Stimulated activated CD4-positive, alpha-beta T cell treated with anti-CD3 and anti-CD28 coated beads, TNF-alpha, amount 100 ng/mL, for 24 hours (primary cell): Measurements from ENCODE around the gene PIK3R1.
"Not testable (repeated sequence)": the region's sequence is repeated elsewhere in the genome, so short reads cannot be mapped to it uniquely, and the experiment has no call there.

Experiments used
- DNase-seq, 3 experiments: peaks; one replicate each; pipeline ENCODE4 v3.0.0-alpha.2; 2020; ENCODE audit warnings: low read depth in 3 of 3

The PIK3R1 gene

DNA sequence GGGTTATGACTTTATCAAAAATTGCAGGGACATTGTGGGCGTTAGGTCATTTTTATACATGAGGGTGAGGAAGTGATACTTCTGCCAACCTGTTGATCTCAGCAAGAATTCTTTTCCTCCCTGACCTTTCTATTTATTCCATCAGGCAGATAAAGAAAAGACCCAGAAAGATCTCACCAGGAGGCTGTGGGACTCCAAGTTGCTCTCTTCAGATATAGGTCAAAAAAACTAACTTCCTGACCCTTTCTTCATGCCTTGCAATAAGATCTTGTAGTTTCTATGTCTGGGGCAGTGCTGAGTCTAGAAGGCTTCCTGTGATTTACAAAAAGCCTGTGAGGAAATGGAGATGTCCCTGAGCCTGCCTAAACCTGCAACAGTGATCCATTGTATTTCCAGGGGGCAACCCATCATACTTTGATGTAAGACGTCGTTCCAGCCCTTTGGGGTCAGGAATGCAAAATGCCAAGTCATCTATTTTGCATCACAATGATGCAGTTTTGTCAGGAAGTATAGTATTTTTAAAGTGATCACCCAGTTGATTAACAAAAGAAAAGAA lies 22.0 kb upstream of the PIK3R1 start:
- DNase-seq, result no peak

DNA sequence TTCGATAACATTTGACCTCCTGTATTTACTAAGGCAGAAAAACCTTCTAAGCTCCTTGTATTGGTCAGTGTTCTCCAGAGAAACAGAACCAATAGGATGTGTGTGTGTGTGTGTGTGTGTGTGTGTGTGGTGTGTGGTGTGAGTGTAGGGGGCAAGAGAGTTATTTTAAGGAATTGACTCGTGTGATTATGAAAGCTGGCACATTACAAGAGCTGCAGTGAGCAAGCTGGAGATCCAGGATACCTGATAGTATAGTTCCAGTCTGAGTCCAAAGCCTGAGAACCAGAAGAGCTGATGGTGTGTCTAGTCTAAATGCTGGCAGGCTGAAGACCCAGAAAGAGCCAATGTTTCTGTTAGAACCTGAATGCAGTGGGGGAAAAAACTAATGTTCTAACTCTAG lies 21.2 kb upstream of the PIK3R1 start:
- no peak for DNase-seq

DNA sequence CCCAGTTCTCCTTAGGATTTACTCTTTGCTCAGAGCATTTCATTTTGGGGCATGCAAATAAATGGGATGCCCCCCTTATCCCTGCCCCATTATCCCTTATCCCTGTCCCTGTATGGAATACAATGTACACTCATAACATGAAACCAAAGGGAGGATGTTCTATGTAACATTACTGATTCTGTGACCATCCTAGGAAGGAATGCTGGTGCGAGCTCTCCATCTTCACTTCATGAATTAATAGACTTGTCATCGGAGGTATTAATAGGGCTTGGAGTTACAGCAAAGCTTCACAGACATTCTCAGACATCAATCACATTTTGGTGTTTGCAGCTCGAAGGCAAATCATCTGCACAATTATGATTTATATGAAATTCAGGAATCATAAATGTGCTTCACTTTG lies 20.4 kb upstream of the PIK3R1 start:
- DNase-seq, result no peak

DNA sequence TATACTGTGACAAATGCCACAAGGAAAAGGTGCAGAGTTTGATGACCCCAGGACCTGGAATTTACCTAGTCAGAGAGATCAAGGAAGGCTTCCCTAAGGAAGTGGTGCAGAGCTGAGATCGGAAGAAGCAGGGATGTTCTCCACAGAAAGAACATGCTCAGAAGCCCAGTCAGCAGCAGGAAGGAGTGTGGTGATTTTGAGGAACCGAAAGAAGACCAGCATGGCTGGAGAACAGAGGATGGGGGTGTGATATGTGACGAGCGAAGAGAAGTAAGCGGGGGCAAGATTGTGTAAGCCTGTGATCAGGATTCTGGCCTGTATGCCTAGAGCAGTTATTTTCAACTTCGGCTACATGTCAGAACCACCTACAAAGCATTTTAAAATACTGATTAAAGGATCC lies 18.7 kb upstream of the PIK3R1 start:
- DNase-seq, result no peak

DNA sequence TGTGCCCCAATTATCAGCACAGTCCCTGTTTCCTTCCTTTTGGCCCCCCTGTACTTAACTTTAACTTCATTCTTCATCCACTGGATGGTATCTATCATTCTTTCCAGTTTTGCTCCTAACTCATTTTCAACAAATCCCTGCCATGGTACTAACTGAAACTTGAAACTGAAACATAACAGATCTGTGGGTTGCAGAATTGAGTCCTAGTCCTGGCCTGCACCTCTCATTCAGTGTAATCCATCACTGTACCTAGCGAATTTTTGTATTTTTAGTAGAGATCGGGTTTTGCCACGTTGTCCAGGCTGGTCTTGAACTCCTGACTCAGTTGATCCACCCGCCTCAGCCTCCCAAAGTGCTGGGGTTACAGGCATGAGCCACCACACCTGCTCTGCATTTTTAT lies 15.3 kb upstream of the PIK3R1 start:
- no peak for DNase-seq

DNA sequence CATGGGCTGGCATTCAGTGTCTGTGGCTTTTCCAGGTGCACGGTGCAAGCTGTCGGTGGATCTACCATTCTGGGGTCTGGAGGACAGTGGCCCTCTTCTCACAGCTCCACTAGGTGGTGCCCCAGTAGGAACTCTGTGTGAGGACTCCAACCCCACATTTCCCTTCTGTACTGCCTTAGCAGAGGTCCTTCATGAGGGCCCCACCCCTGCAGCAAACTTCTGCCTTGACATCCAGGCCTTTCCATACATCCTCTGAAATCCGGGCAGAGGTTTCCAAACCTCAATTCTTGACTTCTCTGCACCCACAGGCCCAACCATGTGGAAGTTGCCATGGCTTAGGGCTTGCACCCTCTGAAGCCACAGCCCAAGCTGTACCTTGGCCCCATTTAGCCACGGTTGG lies 4.9 kb upstream of the PIK3R1 start:
- not testable (repeated sequence) for DNase-seq

DNA sequence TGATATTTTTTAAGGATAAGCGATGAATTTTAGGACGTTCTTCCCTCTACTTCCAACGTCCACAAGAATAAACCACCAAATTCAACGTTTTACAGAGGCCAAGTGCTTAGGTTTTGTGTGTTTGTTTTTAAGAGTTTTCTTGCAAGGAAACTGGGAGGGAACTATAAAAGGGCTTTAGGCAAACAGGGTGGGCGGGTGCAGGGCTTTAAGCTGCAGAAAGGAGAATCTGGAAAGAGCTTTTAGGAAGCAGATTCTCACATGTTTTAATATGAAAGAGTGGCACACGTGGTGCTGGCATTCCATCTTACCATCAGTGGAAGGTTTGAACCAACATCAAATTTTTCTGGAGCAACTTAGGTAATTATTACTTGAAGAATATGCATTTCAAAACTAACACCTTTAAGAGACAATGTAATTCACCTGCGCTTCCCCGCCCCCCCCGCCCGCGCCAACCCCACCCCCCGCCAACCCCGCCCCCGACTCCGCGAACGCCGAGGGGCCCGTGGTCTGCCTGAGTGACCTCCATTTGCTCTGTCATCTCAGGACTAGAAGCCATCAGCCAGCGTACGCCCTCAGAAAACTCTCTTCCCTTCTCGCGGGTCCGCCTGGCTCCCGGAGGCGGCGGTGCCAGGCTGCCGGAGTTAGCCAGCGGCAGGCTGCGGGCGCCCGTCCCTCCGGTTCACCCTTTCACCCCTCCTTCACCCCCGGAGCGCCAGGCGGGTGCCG lies 911 bp upstream of the PIK3R1 start:
- DNase-seq, result peak in 1 of 3 experiments; percentile 56

DNA sequence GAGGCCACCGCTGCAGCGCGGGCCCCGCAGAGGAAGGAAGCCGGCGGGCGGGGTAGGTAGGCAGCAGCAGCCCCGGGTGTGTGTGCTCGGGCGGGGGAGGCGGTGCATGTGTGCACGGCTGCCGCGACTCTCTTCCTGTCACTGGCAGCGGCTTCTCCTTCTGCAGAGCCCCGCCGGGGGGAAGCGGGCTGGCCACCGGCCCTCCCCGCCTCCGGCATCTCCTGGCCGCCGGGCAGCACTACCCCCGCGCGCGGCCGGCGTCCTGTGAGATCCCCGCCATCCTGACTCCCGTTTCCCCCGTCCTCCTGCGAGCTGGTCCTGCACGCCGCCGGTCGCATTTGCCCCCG lies 315 bp downstream of the PIK3R1 start:
- DNase-seq, result peak in 1 of 3 experiments; percentile 46

DNA sequence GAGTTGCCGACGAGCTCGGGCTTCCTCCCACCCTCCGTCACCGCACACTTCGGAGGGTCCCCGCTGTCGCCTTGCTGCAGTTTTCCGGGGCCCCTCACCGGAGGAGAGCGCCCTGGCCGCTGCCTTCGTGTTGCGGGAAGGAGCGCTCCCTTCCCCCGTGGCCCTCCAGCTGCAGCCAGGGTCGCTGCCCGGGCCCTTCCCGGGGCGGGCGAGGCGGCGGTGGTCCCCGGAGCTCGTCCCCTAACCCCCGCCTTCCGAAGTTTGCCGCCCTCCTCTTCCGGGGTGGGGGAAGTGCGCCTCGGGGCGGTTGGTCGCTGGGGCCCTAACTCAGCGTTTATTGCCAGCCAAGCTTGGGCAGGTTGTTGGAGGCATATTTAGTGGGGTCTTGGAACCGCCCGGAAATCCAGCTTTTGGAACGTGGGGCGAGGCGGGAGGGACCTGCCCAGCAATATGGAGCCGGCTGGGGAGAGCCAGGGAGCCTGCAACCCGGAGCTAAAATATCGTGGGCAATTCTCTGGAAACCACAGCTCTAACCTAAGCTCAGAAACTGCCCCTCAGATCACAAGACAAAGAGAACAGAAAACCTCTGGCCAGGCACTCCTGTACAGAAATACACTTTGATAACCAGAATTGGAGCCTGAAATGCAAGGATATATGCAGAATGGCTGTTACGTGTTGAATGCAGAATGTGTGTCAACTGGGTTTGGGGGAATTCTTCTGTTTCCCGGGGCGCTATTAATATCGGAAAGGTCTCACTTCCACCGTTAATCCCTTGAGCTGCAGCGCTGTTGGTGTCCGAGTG lies 890 bp downstream of the PIK3R1 start:
- peak; percentile 36 to 64 (median 45) for DNase-seq

DNA sequence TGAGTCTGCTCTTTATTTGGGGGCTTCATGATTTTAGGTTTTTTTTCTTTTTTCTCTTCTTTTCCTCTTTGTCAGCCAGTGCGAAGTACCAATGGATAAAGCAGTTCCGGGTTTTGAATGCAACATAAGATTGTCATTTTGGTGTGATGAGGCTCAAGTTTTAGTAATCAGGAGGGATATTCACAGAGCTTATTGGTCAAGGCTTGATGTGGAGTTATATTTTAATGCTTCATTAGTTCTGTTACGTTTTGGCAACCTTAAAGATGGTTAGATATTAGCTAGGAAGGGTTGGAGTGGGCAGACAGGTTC lies 1.4 kb downstream of the PIK3R1 start:
- no peak for DNase-seq

DNA sequence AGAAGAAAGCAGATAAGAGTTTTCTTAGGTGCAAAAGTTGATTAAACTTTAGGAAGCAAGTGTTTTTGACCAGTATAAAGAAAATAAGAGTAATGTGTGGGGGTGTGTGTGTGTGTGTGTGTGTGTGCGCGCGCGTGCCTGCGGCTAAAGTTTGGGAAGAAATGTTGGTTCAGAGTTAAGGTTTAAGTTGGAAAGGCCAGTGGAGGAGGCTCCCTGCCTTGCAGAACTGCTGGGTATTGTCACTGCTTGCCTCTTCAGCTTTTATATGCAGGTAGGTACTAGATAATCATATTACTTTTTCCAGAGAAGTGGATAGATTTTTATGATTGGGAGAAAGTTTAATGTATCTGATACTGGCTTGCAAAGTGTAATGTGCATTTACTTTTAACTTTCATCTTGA lies 2.0 kb downstream of the PIK3R1 start:
- no peak for DNase-seq

DNA sequence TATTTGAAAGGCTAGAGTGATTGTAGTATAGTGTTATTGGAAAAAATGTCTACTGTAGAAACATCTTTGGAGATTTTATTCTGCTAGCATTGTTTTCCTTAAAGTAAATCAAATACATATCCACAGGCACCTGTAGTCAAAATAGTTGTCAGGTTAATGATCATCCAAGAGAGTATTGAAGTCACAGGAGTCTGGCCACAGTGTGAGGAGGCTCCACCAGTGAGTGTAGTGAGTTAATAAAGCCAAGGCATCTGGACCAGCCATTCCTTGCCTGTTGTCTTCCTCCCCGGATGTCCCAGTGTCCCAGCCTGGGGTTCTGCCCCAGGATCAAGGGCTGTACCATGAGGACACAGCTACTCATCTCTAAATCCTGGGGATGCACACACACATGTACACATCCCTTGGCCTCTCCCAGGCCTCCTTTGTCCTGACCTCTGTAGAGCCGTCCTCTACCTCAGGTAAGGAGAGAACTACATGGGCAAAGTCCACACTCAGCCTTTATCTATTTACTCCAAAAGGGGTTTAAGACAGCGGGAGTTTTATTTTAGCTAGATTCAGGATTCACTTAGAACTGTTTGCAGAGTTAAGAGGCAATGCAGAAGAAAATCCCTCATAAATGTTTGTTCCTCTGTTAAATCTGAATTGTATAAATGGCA lies 3.7 kb downstream of the PIK3R1 start:
- DNase-seq, result no peak

DNA sequence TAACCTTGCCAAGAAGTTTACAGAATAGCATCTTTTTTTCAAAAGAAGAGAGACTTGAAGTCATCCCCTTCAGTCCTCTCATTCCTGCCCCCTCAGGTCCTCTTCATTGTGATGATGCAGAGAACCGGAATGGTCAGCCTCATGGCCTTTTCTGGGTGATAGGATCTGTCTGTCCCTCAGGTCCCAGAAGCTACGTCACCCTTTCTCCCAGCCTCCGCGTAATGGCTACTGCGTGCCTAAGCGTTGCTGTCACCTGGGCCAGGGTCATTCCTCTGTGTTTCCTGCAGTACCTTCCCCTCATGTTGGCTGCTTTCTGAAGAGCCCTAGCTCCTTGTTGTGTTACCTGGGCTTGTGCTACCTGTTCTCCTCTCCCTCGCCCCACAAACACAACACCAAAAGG lies 4.7 kb downstream of the PIK3R1 start:
- no peak for DNase-seq

DNA sequence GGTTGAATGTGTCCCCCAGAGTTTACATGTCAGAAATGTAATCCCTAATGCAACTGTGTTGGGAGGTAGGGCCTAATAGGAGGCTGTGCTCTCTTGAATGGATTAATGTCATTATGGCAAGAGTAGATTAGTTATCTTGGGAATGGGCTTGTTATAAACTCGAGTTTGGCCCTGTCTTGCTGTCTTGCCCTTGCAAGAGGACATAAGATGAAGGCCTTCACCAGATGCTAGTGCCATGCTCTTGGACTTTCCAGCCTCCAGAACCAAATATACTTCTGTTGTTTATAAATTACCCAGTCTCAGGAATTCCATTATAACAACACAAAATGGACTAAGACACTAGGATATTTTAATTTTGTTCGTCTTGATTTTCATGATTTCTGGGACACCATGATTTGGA lies 5.4 kb downstream of the PIK3R1 start:
- DNase-seq, result no peak

DNA sequence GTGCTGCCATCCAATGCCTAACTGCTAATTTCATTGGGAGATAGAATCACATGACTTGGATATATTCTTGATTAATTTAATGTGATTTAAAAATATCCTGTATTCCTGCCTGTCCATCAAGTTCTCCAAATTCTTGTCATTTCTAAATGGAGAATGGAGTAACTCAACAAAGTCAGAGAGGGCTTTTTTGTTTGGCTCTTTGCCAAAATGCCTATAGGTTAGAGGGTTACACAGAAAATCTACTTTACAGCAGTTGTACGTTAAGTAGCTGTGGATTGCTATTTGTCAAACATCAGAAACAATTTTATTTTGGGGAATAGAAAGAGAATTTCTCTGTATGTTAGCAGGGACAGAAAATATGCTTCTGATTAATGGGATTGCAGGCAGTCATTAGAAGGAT lies 5.9 kb downstream of the PIK3R1 start:
- DNase-seq, result no peak

DNA sequence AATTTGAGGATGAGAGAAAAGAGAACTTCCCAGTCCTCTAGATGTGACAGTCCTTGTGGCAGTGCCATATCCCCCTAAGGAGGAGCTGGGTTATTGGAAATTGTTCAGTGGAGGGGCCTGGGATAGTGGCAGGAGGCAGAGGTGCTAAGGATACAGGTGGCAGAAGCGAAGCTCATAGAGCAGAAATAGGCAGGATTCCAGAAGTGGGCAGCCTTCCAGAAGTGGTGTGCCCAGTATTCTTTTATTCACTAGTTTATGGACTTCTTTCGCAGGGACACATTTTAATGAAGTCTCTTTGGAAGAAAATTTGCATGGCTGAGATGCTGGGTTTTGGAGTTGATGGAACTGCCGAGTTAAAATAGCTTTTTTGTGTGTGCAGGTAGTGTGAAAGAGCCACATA lies 6.8 kb downstream of the PIK3R1 start:
- no peak for DNase-seq

DNA sequence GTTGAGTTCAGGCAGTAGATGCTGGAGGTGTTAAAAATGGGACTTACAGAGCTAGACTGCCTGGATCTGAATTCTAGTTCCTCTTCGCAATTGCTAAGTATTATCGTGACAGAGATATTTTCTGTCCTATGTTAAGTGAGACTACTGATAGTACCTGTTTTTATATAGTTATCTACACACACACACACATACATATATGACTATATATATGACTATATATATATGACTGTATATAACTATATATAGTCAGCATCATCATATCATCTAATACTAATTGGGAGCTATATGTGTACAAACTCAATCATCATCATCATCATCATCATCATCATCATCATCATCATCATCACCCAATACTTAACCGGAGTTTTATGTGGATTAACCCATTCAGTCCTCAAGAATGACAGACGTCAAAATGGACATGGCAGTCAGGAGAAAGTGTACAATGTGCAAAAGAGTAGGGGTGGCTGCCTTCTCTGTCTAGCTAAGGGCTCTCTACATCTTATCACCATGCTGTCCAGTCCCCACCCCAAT lies 7.3 kb downstream of the PIK3R1 start:
- no peak for DNase-seq

DNA sequence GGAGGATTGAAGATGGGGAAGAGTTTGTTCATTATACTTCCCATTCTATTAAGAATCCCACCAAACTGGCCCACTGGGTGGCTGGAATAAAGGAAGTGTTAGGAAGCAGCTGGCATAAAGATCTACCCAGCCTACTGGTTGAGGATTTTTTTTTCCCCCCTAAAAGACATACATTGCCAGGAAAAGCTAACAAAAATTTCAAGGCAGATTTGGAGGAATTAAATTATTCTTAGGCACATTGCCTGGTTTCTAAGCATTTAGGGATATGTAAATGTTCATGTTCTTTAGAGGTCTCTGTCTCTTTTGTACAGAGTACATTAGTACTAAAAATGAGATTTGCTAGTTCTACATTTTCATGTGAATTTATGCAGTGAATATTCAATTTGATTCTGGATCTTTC lies 8.3 kb downstream of the PIK3R1 start:
- DNase-seq, result no peak

DNA sequence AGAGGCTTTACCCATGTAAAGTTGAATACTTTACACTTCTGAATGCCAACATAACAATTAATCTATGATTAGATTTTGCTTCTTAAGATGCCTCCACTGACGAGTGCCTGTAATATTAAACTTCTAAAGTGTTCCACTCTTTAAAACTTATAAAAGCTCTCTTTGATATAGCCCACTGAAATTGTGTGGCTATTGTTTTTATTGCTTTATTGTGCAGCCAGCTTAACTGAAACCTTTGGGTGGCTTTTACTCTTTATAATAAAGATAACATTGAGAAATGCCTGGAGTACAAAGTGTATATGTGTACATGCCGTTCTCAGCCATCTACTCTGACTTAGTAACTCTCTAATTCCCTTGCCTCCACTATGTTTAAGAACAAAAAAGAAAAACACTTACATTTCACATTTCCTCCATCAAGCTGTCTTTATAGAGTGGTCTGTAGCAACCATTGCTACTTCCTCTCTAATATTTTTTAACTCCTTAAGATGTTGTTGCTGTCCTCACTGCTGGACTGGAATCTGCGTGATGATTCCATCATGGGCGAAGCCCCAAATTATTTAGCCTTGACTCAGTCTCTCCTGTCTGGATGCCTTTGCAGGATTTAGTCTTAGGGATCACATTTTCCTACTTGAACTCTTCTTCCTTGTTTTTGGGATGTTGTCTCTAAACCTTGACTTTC lies 9.1 kb downstream of the PIK3R1 start:
- no peak for DNase-seq

DNA sequence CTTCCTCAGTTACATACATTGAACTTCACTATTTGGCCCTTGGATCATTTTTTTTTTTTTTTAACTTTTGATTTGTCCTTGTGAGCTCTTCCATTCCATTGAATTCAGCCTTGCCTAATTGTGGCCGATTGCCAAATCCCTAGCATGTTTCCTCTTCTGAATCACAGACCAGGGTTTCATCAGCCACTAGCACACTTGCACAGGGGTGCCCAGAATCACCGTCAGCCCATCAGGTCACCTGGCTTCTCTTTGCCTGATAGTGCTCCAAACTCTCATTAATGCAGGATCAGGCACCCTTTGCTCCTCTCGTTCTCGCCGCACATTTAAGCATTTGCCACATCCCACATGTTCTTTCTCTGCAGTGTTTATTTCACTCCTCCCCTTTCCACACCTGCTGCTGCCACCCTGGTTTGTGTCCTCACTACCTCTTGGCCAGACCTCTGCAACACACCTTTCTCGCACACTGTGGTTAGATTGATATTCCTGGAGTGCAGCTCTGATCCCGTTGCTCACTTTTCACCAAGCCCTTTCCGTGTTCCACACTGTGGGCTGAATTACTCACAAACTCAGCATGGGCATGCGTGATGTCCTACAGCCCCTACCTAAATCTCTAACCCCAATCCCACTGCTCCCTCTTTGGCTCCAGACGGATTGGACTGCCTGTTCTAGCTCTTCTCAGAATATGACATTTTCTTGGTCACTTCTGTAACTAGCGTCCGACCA lies 9.8 kb downstream of the PIK3R1 start:
- no peak for DNase-seq

DNA sequence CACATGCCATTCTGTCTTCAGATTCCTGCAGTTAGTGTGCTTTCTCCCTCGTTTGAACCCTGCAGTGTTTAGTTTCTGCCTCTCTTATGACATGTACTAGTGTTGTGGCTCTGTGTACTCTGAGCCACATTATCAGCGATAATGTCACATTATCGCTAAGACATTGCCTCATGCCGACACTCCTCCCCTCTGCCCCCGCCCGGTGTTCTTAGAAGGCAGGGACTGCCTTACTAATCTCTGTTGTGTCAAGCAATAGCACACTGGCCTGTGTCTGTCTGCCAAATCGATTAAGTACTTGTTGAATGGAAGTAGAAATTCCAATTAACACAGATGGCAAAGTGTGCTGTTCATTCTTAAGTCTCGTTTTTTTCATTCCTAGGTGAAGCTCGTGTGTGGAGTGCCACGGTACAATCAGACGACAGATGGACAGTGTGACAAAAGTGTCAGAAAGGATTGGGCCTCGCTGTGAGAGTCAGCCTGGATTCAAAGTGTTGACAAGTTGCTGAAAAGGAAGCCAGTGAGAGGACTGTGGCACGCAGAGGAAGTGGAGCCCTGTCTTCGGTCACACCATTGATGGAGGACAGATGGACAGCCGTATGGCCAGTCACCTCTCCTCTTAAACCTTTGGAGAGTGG lies 10.5 kb downstream of the PIK3R1 start:
- no peak for DNase-seq
